Measurements from ENCODE around the gene TRNP1.

TRNP1 gene

GRCh38 chr1:26972390-26972789, 21.1 kb upstream of the TRNP1 start:
- Histone ChIP-seq H2AFZ (ENCODE audit: low read depth) (no peak overlapping the region), H4K20me1 (ENCODE audit: insufficient read depth) (no peaks in the 10 kb centered on the region), H3K36me3 (ENCODE audit: insufficient read depth) (no peaks in the 10 kb centered on the region), H3K9ac (no peak overlapping the region), H3K4me1 (ENCODE audit: low read depth, poor library complexity, severe bottlenecking) (no peaks in the 10 kb centered on the region), H3K4me3 (IDR thresholded peaks at IDR 0.05; ENCODE audit: insufficient read depth, low read depth, low read length) (no peak overlapping the region), H3K27me3 (ENCODE audit: insufficient read depth, low read depth) (no peaks in the 10 kb centered on the region; the same call in 1 of the 2 replicates), H3K4me2 (no peak overlapping the region), H3K79me2 (ENCODE audit: insufficient read depth, low read depth) (no peaks in the 10 kb centered on the region), H3K27ac (no peak overlapping the region)
- no peak for TF ChIP-seq CTCF (conservative IDR thresholded peaks at IDR 0.05; ENCODE audit: low read depth, low read length)

GRCh38 chr1:26972821-26973220, 20.7 kb upstream of the TRNP1 start:
- H3K79me2 ChIP-seq (ENCODE audit: insufficient read depth, low read depth), result no peaks in the 10 kb centered on the region
- H3K4me3 ChIP-seq (IDR thresholded peaks at IDR 0.05; ENCODE audit: insufficient read depth, low read depth, low read length), result no peak overlapping the region
- no peaks in the 10 kb centered on the region for H4K20me1 ChIP-seq (ENCODE audit: insufficient read depth)
- no peak for TF ChIP-seq CTCF (conservative IDR thresholded peaks at IDR 0.05; ENCODE audit: low read depth, low read length)
- no peaks in the 10 kb centered on the region for H3K4me1 ChIP-seq (ENCODE audit: low read depth, poor library complexity, severe bottlenecking)
- H3K9ac ChIP-seq, result no peak overlapping the region
- no peaks in the 10 kb centered on the region; the same call in 1 of the 2 replicates for H3K27me3 ChIP-seq (ENCODE audit: insufficient read depth, low read depth)
- H3K27ac ChIP-seq, result no peak overlapping the region
- no peak overlapping the region for H3K4me2 ChIP-seq
- H3K36me3 ChIP-seq (ENCODE audit: insufficient read depth), result no peaks in the 10 kb centered on the region
- no peak overlapping the region for H2AFZ ChIP-seq (ENCODE audit: low read depth)

GRCh38 chr1:26976621-26977510, 16.6 kb upstream of the TRNP1 start:
- Histone ChIP-seq H3K36me3 (ENCODE audit: insufficient read depth) (no peaks in the 10 kb centered on the region), H3K9ac (no peak overlapping the region), H3K79me2 (ENCODE audit: insufficient read depth, low read depth) (no peaks in the 10 kb centered on the region), H3K4me3 (IDR thresholded peaks at IDR 0.05; ENCODE audit: insufficient read depth, low read depth, low read length) (no peak overlapping the region), H3K4me1 (ENCODE audit: low read depth, poor library complexity, severe bottlenecking) (no peaks in the 10 kb centered on the region), H3K27ac (no peak overlapping the region), H2AFZ (ENCODE audit: low read depth) (no peak overlapping the region), H3K27me3 (ENCODE audit: insufficient read depth, low read depth) (no peaks in the 10 kb centered on the region), H3K4me2 (no peak overlapping the region), H4K20me1 (ENCODE audit: insufficient read depth) (no peaks in the 10 kb centered on the region)
- no peak for TF ChIP-seq CTCF (conservative IDR thresholded peaks at IDR 0.05; ENCODE audit: low read depth, low read length)

GRCh38 chr1:26978901-26979300, 14.6 kb upstream of the TRNP1 start:
- Histone ChIP-seq H4K20me1 (ENCODE audit: insufficient read depth) (no peaks in the 10 kb centered on the region), H3K27ac (no peak overlapping the region), H3K79me2 (ENCODE audit: insufficient read depth, low read depth) (no peaks in the 10 kb centered on the region), H3K4me1 (ENCODE audit: low read depth, poor library complexity, severe bottlenecking) (no peaks in the 10 kb centered on the region), H3K27me3 (ENCODE audit: insufficient read depth, low read depth) (no peaks in the 10 kb centered on the region), H3K4me3 (IDR thresholded peaks at IDR 0.05; ENCODE audit: insufficient read depth, low read depth, low read length) (no peak overlapping the region), H2AFZ (ENCODE audit: low read depth) (no peak overlapping the region), H3K9ac (no peak overlapping the region), H3K4me2 (no peak overlapping the region), H3K36me3 (ENCODE audit: insufficient read depth) (no peaks in the 10 kb centered on the region)
- no peak for TF ChIP-seq CTCF (conservative IDR thresholded peaks at IDR 0.05; ENCODE audit: low read depth, low read length)

Measured in KMS-11 (cell line).